ENCODE results near the gene ARID2. TPM values are rescaled to one million over a fixed set of nuclear protein-coding genes. Genes with fewer than 3 reads are reported as not detected.

ARID2 gene
- total RNA-seq, 1 experiment from 2014 or later, result 32.1 TPM

DNA sequence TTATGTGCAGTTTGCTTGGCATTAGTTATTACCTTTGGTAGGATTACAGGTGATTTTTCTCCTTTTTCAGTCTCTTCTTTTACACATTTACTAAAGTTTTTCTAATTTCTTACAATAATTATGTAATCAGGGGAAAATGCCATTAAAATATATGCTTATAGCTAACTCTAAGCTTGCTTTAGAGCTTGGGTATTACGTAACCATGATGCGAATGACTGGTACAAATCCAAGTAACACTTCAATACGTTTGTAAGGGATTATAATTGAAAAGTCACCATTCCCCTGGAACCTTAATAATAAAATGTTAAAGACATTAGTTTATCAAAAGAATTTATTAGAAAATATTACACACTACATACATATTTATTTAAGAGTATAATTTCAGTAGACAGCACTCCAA lies 189.3 kb downstream of the ARID2 start:
- no peak for DNase-seq (ENCODE audit: extremely low read depth, low read depth)

DNA sequence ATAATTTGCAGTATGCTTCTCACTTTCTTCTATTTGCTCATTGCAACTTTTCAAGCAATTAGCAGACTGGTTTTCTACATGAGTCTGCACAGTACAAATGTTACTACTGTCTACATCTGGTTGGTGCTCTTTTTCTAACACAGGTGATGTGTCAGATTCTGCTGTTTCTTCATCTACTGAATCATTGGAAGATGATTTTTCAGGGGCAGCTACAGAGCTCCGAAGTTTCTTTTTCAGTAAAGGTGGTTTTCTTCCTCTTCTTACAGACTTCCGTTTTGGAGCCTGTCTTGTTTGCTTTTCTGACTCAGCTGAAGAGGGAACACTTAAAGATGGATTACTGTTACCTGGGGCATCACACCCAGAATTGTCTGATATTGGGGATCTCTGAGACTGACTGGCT lies 198.8 kb downstream of the ARID2 start:
- DNase-seq (ENCODE audit: extremely low read depth, low read depth), result no peak

DNA sequence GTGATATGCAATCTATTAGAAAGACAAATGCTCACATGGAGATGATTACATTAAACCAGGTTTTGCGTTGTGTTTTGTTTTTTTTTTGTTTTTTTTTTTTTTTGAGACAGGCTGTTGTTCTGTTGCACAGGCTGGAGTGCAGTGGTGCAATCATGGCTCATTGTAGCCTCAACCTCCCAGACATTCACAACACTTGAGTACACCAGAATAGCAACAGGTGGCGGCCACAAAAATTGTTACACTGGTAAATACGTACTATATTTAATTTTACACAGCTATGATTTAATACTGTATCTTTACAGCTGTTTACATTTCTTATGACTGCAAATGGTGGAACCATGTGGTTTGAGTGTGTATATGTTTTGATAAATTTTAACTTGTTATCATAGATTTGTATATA lies 200.9 kb downstream of the ARID2 start:
- no peak for DNase-seq (ENCODE audit: extremely low read depth, low read depth)

DNA sequence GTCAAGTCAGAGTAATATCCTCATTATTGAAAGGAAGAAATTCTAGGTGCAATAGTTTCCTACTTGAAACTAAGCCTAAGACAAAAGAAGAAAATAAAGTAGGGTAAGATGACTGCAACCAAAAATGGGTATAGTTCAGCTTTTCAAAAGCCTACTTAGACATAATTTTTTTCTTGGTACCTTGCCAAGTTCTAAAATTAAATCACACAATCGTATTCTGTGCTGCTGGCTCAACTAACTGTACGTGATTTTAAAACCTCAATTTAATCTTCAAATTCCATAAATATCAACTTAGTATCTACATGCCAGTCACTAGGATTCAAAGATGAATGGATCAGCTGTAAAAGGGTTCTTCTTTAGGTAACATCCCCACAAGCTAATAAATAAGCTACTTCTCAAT lies 204.0 kb downstream of the ARID2 start:
- DNase-seq (ENCODE audit: extremely low read depth, low read depth), result no peak

- no peak for DNase-seq (ENCODE audit: extremely low read depth, low read depth)
Measured at GRCh38 chr12:45934956-45935355, 205.4 kb downstream of the ARID2 start.

- no peak for DNase-seq (ENCODE audit: extremely low read depth, low read depth)
Measured at GRCh38 chr12:45938566-45938965, 209.1 kb downstream of the ARID2 start.

DNA sequence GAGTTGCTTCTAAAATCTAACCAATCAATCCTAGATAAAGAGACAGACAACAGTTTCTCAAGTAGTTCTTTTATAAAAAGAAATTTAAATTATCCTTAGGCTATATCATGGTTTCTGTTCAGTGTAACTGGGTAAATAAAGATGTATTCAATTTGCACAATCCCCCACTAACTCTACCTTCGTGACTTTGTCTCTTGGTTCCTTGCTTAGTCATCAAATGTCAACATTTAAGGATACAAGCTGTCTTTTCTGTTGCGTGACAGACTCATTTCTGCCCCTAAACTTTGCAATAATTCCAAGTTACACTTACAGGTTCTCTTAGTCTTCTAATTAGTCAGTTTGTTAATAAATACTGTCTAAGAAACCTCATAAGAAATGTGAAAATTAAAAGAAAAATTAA lies 210.3 kb downstream of the ARID2 start:
- DNase-seq (ENCODE audit: extremely low read depth, low read depth), result no peak

- no peak for DNase-seq (ENCODE audit: extremely low read depth, low read depth)
Measured at GRCh38 chr12:45944771-45945170, 215.3 kb downstream of the ARID2 start.

GRCh38 chr12:45946435-45946834 lies 216.9 kb downstream of the ARID2 start:
- DNase-seq (ENCODE audit: extremely low read depth, low read depth), result no peak

DNA sequence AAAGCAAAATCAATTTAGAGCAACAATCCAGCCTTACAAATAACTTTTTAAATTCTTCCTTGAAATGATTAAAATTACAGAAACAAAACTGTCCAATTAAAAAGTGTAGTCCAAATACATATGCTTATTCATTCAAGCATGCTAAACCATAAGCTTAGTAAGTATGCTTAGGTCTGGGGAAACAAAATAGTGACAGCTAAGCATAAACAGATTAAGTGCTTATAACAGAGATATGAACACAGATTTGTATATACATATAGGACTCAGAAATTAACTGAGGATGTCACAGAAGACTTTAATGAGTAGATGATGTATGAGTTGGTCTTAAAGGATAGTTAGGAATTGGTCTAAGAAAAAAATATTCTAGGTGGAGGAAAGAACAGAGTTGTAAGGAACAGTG lies 219.0 kb downstream of the ARID2 start:
- no peak for DNase-seq (ENCODE audit: extremely low read depth, low read depth)

Small RNA genes lying within 50 kb of the gene (small RNA-seq; reads per million reads assigned to genes)
- 0 to 0.06 reads per million in 2 experiments for gene RN7SL246P
